Measurements from ENCODE around the gene RFWD3. TPM values are rescaled to one million over a fixed set of nuclear protein-coding genes. Genes with fewer than 3 reads are reported as not detected.

The RFWD3 gene
- total RNA-seq, 6 experiments from 2014 or later, result 5.4 to 10.3 (median 7.3) TPM

- WGBS (ENCODE audit: insufficient coverage, low coverage, low lambda C conversion rate, missing lambda C conversion rate), result 85% methylated on average over 5 of the region's 10 CpGs
- no peak overlapping the region for H3K27ac ChIP-seq
- ATAC-seq, result no peak
- H3K9me3 ChIP-seq, result no peaks in the 10 kb centered on the region
- H3K4me3 ChIP-seq, result no peak overlapping the region
- TF ChIP-seq POLR2A (IDR thresholded peaks at IDR 0.05) (no peak), CTCF (IDR thresholded peaks at IDR 0.05) (no peak)
- peak in 1 of 3 donors; percentile 13 for DNase-seq
- no peaks in the 10 kb centered on the region for H3K27me3 ChIP-seq
- intact Hi-C loops (cut with DNase I), result no loop called here
- peaks cover 0 to 4% (median 0%) of the 10 kb centered on the region in 4 donors for H3K4me1 ChIP-seq
- peaks cover 0 to 28% (median 2%) of the 10 kb centered on the region in 4 donors for H3K36me3 ChIP-seq
These were observed 24.6 kb upstream of the RFWD3 start for GRCh38 chr16:74691093-74691855.

- H3K27me3 ChIP-seq, result no peaks in the 10 kb centered on the region
- ATAC-seq, result no peak
- intact Hi-C loops (cut with DNase I), result no loop called here
- no peak for TF ChIP-seq CTCF (IDR thresholded peaks at IDR 0.05)
- no peak for TF ChIP-seq POLR2A (IDR thresholded peaks at IDR 0.05)
- no peak for DNase-seq
- peaks cover 0 to 22% (median 3%) of the 10 kb centered on the region in 4 donors for H3K36me3 ChIP-seq
- no peaks in the 10 kb centered on the region for H3K9me3 ChIP-seq
- no peaks in the 10 kb centered on the region for H3K4me1 ChIP-seq
- H3K4me3 ChIP-seq, result no peak overlapping the region
- H3K27ac ChIP-seq, result no peak overlapping the region
- 89% methylated on average over 4 of the region's 11 CpGs for WGBS (ENCODE audit: insufficient coverage, low coverage, low lambda C conversion rate, missing lambda C conversion rate)
These were observed 15.9 kb upstream of the RFWD3 start for GRCh38 chr16:74682556-74682955.

- no peak overlapping the region for H3K4me3 ChIP-seq
- peaks cover 0 to 28% (median 3%) of the 10 kb centered on the region in 4 donors for H3K36me3 ChIP-seq
- no peak overlapping the region for H3K27ac ChIP-seq
- ATAC-seq (no peak), DNase-seq (no peak)
- no peaks in the 10 kb centered on the region for H3K4me1 ChIP-seq
- no peaks in the 10 kb centered on the region for H3K27me3 ChIP-seq
- WGBS (ENCODE audit: insufficient coverage, low coverage, low lambda C conversion rate, missing lambda C conversion rate), result 92% methylated on average over 6 of the region's 6 CpGs
- H3K9me3 ChIP-seq, result no peaks in the 10 kb centered on the region
- TF ChIP-seq POLR2A (IDR thresholded peaks at IDR 0.05), result no peak
- no peak for TF ChIP-seq CTCF (IDR thresholded peaks at IDR 0.05)
- intact Hi-C loops (cut with DNase I), result no loop called here
These were observed 14.0 kb upstream of the RFWD3 start for GRCh38 chr16:74680681-74681080.

GRCh38 chr16:74679983-74680382, 13.3 kb upstream of the RFWD3 start:
- Histone ChIP-seq H3K36me3 (peaks cover 0 to 28% (median 3%) of the 10 kb centered on the region in 4 donors), H3K4me1 (no peaks in the 10 kb centered on the region), H3K27ac (no peak overlapping the region), H3K9me3 (no peaks in the 10 kb centered on the region), H3K27me3 (no peaks in the 10 kb centered on the region), H3K4me3 (no peak overlapping the region)
- no peak for TF ChIP-seq CTCF (IDR thresholded peaks at IDR 0.05)
- TF ChIP-seq POLR2A (IDR thresholded peaks at IDR 0.05), result no peak
- ATAC-seq (no peak), DNase-seq (no peak)
- 38% methylated on average over 2 of the region's 2 CpGs for WGBS (ENCODE audit: insufficient coverage, low coverage, low lambda C conversion rate, missing lambda C conversion rate)
- intact Hi-C loops (cut with DNase I), result no loop called here

Data from right lobe of liver (tissue), 6 donors.